GM23338 (cell line): Measurements from ENCODE around the gene VPS8. TPM values are rescaled to one million over a fixed set of nuclear protein-coding genes. Genes with fewer than 3 reads are reported as not detected.

Experiments
- ATAC-seq: fragments of 200-7000 bp; cut with Tn5 transposase; 3 replicates; pipeline ENCODE4 v1.9.1; 2020
- DNase-seq: peaks from one replicate; pipeline ENCODE4 v3.0.0-alpha.2; 2015; ENCODE audit warnings: low spot score
- H2AFZ ChIP-seq: fragments of 200-600 bp; sonication (generic); 2 replicates; pipeline ENCODE4 v1.8.0; 2016; ENCODE audit warnings: antibody characterized with exemption, mild to moderate bottlenecking, moderate library complexity
- H3F3A ChIP-seq: fragments of 200-600 bp; sonication (generic); replicated peaks from 2 replicates; pipeline ENCODE4 v1.8.0; 2017; ENCODE audit warnings: antibody characterized with exemption, mixed run types, low read depth
- H3K27ac ChIP-seq: fragments of 200-600 bp; sonication (generic); 2 replicates; pipeline ENCODE4 v1.6.1; 2016; ENCODE audit warnings: low read depth
- H3K27me3 ChIP-seq: fragments of 200-600 bp; sonication (generic); 2 replicates; pipeline ENCODE4 v1.8.0; 2016; ENCODE audit warnings: mild to moderate bottlenecking, mixed run types, moderate library complexity; ENCODE audit not compliant: insufficient read depth
- H3K36me3 ChIP-seq: fragments of 200-600 bp; sonication (generic); 2 replicates; pipeline ENCODE4 v1.8.0; 2016; ENCODE audit warnings: mild to moderate bottlenecking; ENCODE audit not compliant: insufficient read depth
- H3K4me1 ChIP-seq: fragments of 200-600 bp; sonication (generic); 2 replicates; pipeline ENCODE4 v1.8.0; 2016; ENCODE audit warnings: mild to moderate bottlenecking, moderate library complexity; ENCODE audit not compliant: insufficient read depth
- H3K4me2 ChIP-seq: fragments of 200-600 bp; sonication (generic); 2 replicates; pipeline ENCODE4 v1.7.1; 2017; ENCODE audit warnings: mixed run types
- H3K4me3 ChIP-seq: fragments of 200-600 bp; sonication (generic); 2 replicates; pipeline ENCODE4 v1.6.1; 2016; ENCODE audit warnings: mixed run types
- H3K79me2 ChIP-seq: fragments of 200-600 bp; sonication (generic); replicated peaks from 2 replicates; pipeline ENCODE4 v1.8.0; 2017; ENCODE audit warnings: mild to moderate bottlenecking; ENCODE audit not compliant: insufficient read depth
- H3K9me2 ChIP-seq: fragments of 200-600 bp; sonication (generic); 2 replicates; pipeline ENCODE4 v1.8.0; 2017; ENCODE audit not compliant: insufficient read depth
- H4K20me1 ChIP-seq: fragments of 200-600 bp; sonication (generic); replicated peaks from 2 replicates; pipeline ENCODE4 v1.8.0; 2017; ENCODE audit warnings: mild to moderate bottlenecking; ENCODE audit not compliant: insufficient read depth
- H3K27ac Mint-ChIP-seq: 2 replicates; pipeline ENCODE4 v1.8.0; 2020; ENCODE audit warnings: inconsistent platforms, mild to moderate bottlenecking, moderate library complexity, mixed read lengths
- H3K27me3 Mint-ChIP-seq: 3 replicates; pipeline ENCODE4 v1.8.0; 2022; ENCODE audit warnings: low read depth, mild to moderate bottlenecking, moderate library complexity, mixed read lengths, inconsistent platforms; ENCODE audit not compliant: insufficient read depth, poor library complexity
- H3K36me3 Mint-ChIP-seq: 3 replicates; pipeline ENCODE4 v1.8.0; 2021; ENCODE audit warnings: low read depth, mild to moderate bottlenecking, inconsistent platforms, moderate library complexity, mixed read lengths
- H3K4me1 Mint-ChIP-seq: 3 replicates; pipeline ENCODE4 v1.8.0; 2020; ENCODE audit warnings: mild to moderate bottlenecking, inconsistent platforms, mixed read lengths
- H3K4me3 Mint-ChIP-seq: 3 replicates; pipeline ENCODE4 v1.8.0; 2021; ENCODE audit warnings: moderate library complexity, mild to moderate bottlenecking, inconsistent platforms, mixed read lengths
- H3K9me3 Mint-ChIP-seq: 3 replicates; pipeline ENCODE4 v1.8.0; 2020; ENCODE audit warnings: moderate library complexity, mild to moderate bottlenecking, inconsistent platforms, mixed read lengths
- CREB1 ChIP-seq: fragments of 250-450 bp; sonication (Bioruptor Pico); IDR thresholded peaks from 2 replicates; pipeline ENCODE4 v1.5.0; 2020; ENCODE audit warnings: low read depth, mild to moderate bottlenecking, moderate library complexity
- CTCF ChIP-seq, 2 experiments: fragments of 200-600 bp in 1 of 2; sonication (generic) in 1 of 2; conservative IDR thresholded peaks; 2 replicates each; pipeline versions ENCODE4 v1.5.1 to v1.6.1; 2016 to 2017; ENCODE audit warnings: antibody characterized with exemption in 2 of 2, low read depth in 2 of 2, mild to moderate bottlenecking in 2 of 2, moderate library complexity in 1 of 2
- EZH2 ChIP-seq: fragments of 200-600 bp; sonication (generic); IDR thresholded peaks from one replicate; pipeline ENCODE4 v1.8.0; 2017; ENCODE audit warnings: antibody characterized with exemption, mild to moderate bottlenecking, low read depth; ENCODE audit not compliant: unreplicated experiment
- EZH2phosphoT487 ChIP-seq: fragments of 200-600 bp; sonication (generic); IDR thresholded peaks from one replicate; pipeline ENCODE4 v1.8.1; 2018; ENCODE audit warnings: antibody characterized with exemption; ENCODE audit not compliant: unreplicated experiment
- NANOG ChIP-seq: IDR thresholded peaks from 2 replicates; pipeline ENCODE4 v1.6.1; 2016; ENCODE audit warnings: antibody characterized with exemption, borderline replicate concordance
- REST ChIP-seq: IDR thresholded peaks from one replicate; pipeline ENCODE4 v1.6.1; 2018; ENCODE audit warnings: antibody characterized with exemption; ENCODE audit not compliant: unreplicated experiment
- STAT1 ChIP-seq: IDR thresholded peaks from one replicate; pipeline ENCODE4 v1.6.1; 2016; ENCODE audit warnings: antibody characterized with exemption; ENCODE audit not compliant: unreplicated experiment
- ZNF114 ChIP-seq: fragments of 250-450 bp; sonication (Bioruptor Pico); IDR thresholded peaks from 2 replicates; pipeline ENCODE4 v1.5.0; 2020; ENCODE audit warnings: mild to moderate bottlenecking, moderate library complexity
- ZNF331 ChIP-seq: fragments of 250-450 bp; sonication (Bioruptor Pico); IDR thresholded peaks from 2 replicates; pipeline ENCODE4 v1.5.0; 2020; ENCODE audit warnings: low read depth, mild to moderate bottlenecking, moderate library complexity
- polyA plus RNA-seq: library from polyadenylated mRNA; unstranded; fragments of >200 nt; fragmentation: Nextera tagmentation; extraction: Ambion mirVana; gene quantifications from 2 replicates; pipeline ENCODE4 v1.2.1, GENCODE V29; 2016
- total RNA-seq: library from RNA; depleted of rRNA; stranded (reverse); fragments of >200 nt; shearing (Covaris generic); gene quantifications from 2 replicates; pipeline ENCODE4 v1.2.3, GENCODE V29; 2014

The VPS8 gene
- total and polyA plus RNA-seq, 2 experiments from 2014 or later, result 17.3 to 45.5 TPM

DNA sequence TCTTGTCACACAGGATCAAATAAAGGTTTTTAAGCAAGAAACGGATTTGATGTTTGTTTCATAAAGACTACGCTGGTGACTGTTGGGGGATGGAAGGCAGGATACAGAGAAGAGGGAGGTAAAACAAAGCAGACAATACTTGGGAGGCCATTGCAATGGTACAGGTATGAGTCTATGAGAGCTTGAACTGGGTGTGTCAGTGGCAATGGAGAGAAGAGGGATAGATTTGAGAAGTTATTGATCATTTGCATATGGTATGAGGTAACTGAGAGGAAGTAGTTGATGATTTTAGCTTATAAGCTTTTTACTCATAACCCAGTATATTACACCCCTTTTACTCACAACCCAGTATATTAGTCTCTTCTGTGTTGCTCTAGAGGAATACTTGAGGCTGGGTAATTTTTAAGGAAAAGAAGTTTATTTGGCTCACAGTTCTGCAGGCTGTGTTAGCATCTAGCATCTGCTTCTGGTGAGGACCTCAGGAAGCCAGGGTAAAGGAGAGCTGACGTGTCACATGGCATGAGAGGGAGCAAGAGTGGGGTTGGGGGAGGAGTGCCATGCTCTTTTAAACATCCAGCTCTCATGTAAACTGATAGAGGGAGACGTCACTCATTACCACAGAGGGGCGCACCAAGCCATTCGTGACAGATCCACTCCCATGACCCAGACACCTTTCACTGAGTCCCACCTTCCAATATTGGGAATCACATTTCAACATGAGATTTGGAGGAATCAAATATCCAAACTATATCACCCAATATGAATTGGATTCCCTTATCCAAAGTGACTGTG lies 153.9 kb downstream of the VPS8 start (continued):
- peak; percentile 32 to 56 for TF ChIP-seq CTCF (conservative IDR thresholded peaks at IDR 0.05; ENCODE audit: low read depth in 2 of 2)

GRCh38 chr3:184968115-184968514 lies 156.1 kb downstream of the VPS8 start:
- no peaks in the 10 kb centered on the region for H3K9me2 ChIP-seq
- H3K9me3 Mint-ChIP-seq, result no peaks in the 10 kb centered on the region
- H3K27me3 Mint-ChIP-seq, result no peaks in the 10 kb centered on the region
- H3K4me3 ChIP-seq, result no peak overlapping the region
- no peak overlapping the region for H2AFZ ChIP-seq
- no peaks in the 10 kb centered on the region for H3K4me1 ChIP-seq
- H3K36me3 Mint-ChIP-seq, result peaks cover 9% of the 10 kb centered on the region; the same call in 2 of the 3 replicates
- H3K4me3 Mint-ChIP-seq, result no peak overlapping the region
- H3K27ac Mint-ChIP-seq, result no peak overlapping the region
- no peak overlapping the region for H3K4me2 ChIP-seq
- ATAC-seq (no peak), DNase-seq (no peak)
- TF ChIP-seq NANOG (no peak), CREB1 (no peak)
- H3F3A ChIP-seq, result no peaks in the 10 kb centered on the region
- no peaks in the 10 kb centered on the region for H3K79me2 ChIP-seq
- H3K4me1 Mint-ChIP-seq, result peaks cover 7% of the 10 kb centered on the region; the same call in 2 of the 3 replicates
- H3K27ac ChIP-seq, result no peak overlapping the region
- H3K27me3 ChIP-seq, result no peaks in the 10 kb centered on the region
- no peaks in the 10 kb centered on the region for H3K36me3 ChIP-seq
- 0 out of 2 replicates have a peak, but pooled peaks cover 4% of the 10 kb centered on the region for H4K20me1 ChIP-seq

DNA sequence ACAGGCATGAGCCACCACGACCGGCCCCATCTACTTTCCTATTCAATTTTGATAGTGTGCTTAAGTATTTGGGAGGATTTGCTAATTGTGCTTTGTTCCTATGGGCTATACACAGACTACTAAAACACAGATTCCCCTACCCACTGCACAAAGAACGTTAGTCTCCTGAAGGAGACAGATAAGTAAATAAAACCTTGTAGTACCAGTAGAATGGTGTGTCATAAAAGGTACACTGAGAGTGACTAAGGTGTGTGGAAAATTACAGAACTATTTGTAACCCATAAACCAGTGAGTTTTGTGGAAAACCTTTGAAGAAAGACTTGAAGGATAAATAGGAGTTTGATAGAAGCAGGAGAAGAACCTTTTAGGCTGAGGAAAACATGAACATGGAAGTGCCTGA lies 158.2 kb downstream of the VPS8 start:
- Histone ChIP-seq H3F3A (no peaks in the 10 kb centered on the region), H3K4me1 (no peaks in the 10 kb centered on the region), H3K79me2 (no peaks in the 10 kb centered on the region), H3K4me2 (no peak overlapping the region), H3K36me3 (no peaks in the 10 kb centered on the region), H2AFZ (no peak overlapping the region), H3K4me3 (no peak overlapping the region), H4K20me1 (0 out of 2 replicates have a peak, but pooled peaks cover 4% of the 10 kb centered on the region), H3K27ac (no peak overlapping the region), H3K9me2 (no peaks in the 10 kb centered on the region), H3K27me3 (no peaks in the 10 kb centered on the region)
- ATAC-seq (no peak), DNase-seq (no peak)
- peaks cover 13% of the 10 kb centered on the region; the same call in 2 of the 3 replicates for H3K36me3 Mint-ChIP-seq
- H3K4me3 Mint-ChIP-seq, result no peak overlapping the region
- no peaks in the 10 kb centered on the region for H3K27me3 Mint-ChIP-seq
- H3K9me3 Mint-ChIP-seq, result 0 out of 3 replicates have a peak, but pooled peaks cover 1% of the 10 kb centered on the region
- peaks cover 7% of the 10 kb centered on the region; the same call in 2 of the 3 replicates for H3K4me1 Mint-ChIP-seq
- H3K27ac Mint-ChIP-seq, result no peak overlapping the region
- TF ChIP-seq EZH2phosphoT487 (no peak), REST (no peak), ZNF331 (CRISPR knock-in tag) (no peak), STAT1 (no peak), ZNF114 (no peak), CTCF (conservative IDR thresholded peaks at IDR 0.05; ENCODE audit: low read depth in 2 of 2) (no peak), CREB1 (no peak), EZH2 (no peak)
